Central memory CD8-positive, alpha-beta T cell (primary cell): ENCODE results near the gene PAQR6.
"Not testable (repeated sequence)": the region's sequence is repeated elsewhere in the genome, so short reads cannot be mapped to it uniquely, and the experiment has no call there.

Source experiments
- ATAC-seq: fragments of 150-1000 bp; cut with Tn5 transposase; replicated peaks from 2 replicates; pipeline ENCODE4 v1.10.0; 2022; ENCODE audit warnings: mild to moderate bottlenecking, moderate FRiP score, moderate number of reproducible peaks; ENCODE audit not compliant: poor library complexity, severe bottlenecking; ENCODE audit errors: extremely low read depth
- DNase-seq, 2 donors: peaks; one replicate each; pipeline ENCODE4 v3.0.0; 2021; ENCODE audit warnings: low spot score in 2 of 2
- H3K27ac Mint-ChIP-seq: one replicate; pipeline ENCODE4 v1.8.0; 2022; ENCODE audit warnings: low read depth, mild to moderate bottlenecking, moderate library complexity, mixed read lengths
- H3K27me3 Mint-ChIP-seq: one replicate; pipeline ENCODE4 v1.8.0; 2022; ENCODE audit warnings: mixed read lengths
- H3K36me3 Mint-ChIP-seq: one replicate; pipeline ENCODE4 v1.8.0; 2022; ENCODE audit warnings: mild to moderate bottlenecking, moderate library complexity, mixed read lengths; ENCODE audit not compliant: insufficient read depth
- H3K4me1 Mint-ChIP-seq: one replicate; pipeline ENCODE4 v1.8.0; 2022; ENCODE audit warnings: mixed read lengths
- H3K4me3 Mint-ChIP-seq: one replicate; pipeline ENCODE4 v1.8.0; 2022; ENCODE audit warnings: mild to moderate bottlenecking, moderate library complexity, mixed read lengths
- H3K9me3 Mint-ChIP-seq: one replicate; pipeline ENCODE4 v1.8.0; 2022; ENCODE audit warnings: mixed read lengths

Gene PAQR6

DNA sequence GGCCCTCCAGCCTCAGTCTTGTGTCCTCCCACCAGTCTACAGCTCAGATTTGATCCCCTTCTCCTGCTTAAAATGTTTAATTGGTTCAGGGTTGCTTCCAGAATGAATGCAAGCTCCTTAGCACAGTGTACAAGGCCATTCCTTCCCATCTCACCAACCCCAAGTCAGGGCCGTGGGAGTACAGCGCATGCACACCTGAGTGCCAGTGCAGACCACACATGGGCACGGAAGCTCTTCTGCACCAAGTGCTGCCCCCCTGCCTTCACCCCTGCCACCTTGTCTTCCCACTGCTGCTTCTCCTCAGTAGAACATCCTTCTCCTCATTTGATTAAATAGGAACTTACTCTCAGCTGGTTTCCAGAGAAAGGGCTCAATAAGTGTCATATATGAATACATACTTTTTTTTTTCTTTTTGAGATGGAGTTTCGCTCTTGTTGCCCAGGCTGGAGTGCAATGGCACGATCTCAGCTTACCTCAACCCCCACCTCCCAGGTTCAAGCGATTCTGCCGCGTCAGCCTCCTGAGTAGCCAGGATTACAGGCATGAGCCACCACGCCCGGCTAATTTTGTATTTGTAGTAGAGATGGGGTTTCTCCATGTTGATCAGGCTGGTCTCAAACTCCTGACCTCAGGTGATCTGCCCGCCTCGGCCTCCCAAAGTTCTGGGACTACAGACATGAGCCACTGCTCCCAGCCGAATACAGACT lies 25.7 kb downstream of the PAQR6 start:
- DNase-seq (no peak), ATAC-seq (no peak)
- Mint-ChIP-seq H3K27ac (peak overlapping the region; percentile 4), H3K27me3 (no peaks in the 10 kb centered on the region), H3K4me3 (no peak overlapping the region), H3K36me3 (peaks cover 20% of the 10 kb centered on the region), H3K9me3 (no peaks in the 10 kb centered on the region), H3K4me1 (peaks cover 32% of the 10 kb centered on the region)

DNA sequence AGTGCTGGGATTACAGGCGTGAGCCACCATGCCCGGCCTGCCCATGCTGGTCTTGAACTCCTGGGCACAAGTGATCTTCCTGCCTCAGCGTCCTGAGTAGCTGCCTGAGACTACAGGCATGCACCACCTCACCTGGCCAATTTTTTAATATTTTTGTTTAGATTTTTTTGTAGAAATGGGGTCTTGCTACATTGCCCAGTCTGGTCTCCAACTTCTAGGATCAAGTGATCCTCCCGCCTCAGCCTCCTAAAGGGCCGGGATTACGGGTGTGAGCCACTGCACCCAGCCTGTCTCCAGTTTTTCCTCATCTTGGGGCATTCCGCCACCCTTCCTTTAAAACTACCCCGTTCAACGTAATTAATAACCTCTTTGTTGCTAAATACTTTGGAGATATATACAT lies 27.6 kb downstream of the PAQR6 start:
- Mint-ChIP-seq H3K4me3 (no peak overlapping the region), H3K9me3 (no peaks in the 10 kb centered on the region)

DNA sequence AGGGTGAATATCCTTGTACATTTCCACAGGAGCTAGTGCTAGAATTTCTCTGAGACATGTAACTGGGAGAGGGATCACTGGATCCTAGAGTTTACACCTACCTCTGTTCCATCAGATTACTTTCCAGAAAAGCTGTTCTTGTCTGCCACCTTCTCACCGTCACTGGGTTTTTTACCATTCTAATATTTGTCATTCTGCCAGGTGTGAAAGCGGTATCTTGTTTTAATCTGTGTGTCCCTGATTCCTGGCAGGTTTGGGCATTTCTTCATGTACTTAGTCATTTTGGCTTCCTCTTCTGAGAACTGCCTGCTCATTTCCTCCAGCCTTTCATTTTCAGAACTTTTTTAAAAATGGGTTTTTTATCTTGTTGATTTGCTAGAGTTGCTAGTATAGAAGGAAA lies 30.0 kb downstream of the PAQR6 start:
- ATAC-seq (no peak), DNase-seq (no peak)
- Mint-ChIP-seq H3K27me3 (no peaks in the 10 kb centered on the region), H3K36me3 (peaks cover 17% of the 10 kb centered on the region), H3K9me3 (no peaks in the 10 kb centered on the region), H3K27ac (peak overlapping the region; percentile 85), H3K4me1 (peaks cover 28% of the 10 kb centered on the region), H3K4me3 (peak overlapping the region; percentile 43)

More for the DNA sequence above, 27.6 kb downstream of the PAQR6 start:
- Mint-ChIP-seq H3K27ac (peak overlapping the region; percentile 50), H3K4me1 (peaks cover 28% of the 10 kb centered on the region), H3K27me3 (no peaks in the 10 kb centered on the region), H3K36me3 (peaks cover 17% of the 10 kb centered on the region)
- DNase-seq (no peak), ATAC-seq (no peak)

DNA sequence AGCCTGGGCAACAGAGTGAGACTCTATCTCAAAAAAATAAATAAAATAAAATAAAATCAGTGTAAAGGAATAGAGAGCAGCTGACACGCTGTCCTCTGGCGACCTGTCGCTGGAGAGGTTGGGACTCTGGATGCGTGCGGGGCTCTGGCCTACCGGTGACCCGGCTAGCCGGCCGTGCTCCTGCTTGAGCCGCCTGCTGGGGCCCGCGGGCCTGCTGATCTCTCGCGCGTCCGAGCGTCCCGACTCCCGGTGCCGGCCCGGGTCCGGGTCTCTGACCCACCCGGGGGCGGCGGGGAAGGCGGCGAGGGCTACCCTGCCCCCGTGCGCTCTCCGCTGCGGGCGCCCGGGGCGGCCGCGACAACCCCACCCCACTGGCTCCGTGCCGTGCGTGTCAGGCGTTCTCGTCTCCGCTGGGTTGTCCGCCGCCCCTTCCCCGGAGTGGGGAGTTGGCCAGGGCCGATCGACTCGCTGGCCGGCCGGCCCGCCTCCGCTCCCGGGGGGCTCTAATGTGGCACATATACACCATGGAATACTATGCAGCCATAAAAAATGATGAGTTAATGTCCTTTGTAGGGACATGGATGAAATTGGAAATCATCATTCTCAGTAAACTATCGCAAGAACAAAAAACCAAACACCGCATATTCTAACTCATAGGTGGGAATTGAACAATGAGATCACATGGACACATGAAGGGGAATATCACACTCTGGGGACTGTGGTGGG lies 31.3 kb downstream of the PAQR6 start:
- not testable (repeated sequence) for H3K4me3 Mint-ChIP-seq, H3K27ac Mint-ChIP-seq
- peaks cover 40% of the 10 kb centered on the region for H3K4me1 Mint-ChIP-seq

DNA sequence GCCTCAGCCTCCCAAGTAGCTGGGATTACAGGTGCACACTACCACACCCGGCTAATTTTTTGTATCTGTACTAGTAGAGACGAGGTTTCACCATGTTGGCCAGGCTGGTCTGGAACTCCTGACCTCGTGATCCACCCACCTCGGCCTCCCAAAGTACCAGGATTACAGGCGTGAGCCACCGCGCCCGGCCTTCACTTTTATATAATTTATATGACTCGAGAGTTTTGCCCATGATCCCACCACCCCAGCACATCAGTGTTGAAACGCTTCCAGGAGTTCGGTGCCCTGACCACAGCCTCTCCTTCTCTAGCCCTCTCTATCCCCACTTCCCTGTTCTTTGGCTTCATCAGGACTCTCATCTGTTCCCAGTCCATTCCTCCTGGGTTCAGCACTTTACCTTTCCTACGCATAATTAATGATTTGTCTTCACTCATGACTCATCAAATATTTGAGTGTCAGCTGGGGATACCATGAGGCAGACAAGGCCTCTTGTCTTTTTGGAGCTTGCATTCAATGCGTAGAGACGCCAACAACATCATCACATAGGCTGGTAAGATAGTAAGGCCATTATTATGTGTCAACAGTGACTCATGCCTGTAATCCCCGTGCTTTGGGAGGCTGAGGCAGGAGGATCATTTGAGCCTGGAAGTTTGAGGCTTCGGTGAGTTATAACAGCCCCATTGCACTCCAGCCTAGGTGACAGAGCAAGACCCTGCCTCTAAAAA lies 33.7 kb downstream of the PAQR6 start:
- H3K27me3 Mint-ChIP-seq = no peaks in the 10 kb centered on the region
- H3K36me3 Mint-ChIP-seq = peaks cover 13% of the 10 kb centered on the region
- ATAC-seq (no peak), DNase-seq (no peak)
- H3K4me3 Mint-ChIP-seq = peak overlapping the region; percentile 96
- no peaks in the 10 kb centered on the region for H3K9me3 Mint-ChIP-seq
- H3K4me1 Mint-ChIP-seq = peaks cover 30% of the 10 kb centered on the region
- peak overlapping the region; percentile 99 for H3K27ac Mint-ChIP-seq

More for the DNA sequence above, 31.3 kb downstream of the PAQR6 start:
- not testable (repeated sequence) for H3K9me3 Mint-ChIP-seq, ATAC-seq, H3K27me3 Mint-ChIP-seq, DNase-seq
- H3K36me3 Mint-ChIP-seq = peaks cover 16% of the 10 kb centered on the region

DNA sequence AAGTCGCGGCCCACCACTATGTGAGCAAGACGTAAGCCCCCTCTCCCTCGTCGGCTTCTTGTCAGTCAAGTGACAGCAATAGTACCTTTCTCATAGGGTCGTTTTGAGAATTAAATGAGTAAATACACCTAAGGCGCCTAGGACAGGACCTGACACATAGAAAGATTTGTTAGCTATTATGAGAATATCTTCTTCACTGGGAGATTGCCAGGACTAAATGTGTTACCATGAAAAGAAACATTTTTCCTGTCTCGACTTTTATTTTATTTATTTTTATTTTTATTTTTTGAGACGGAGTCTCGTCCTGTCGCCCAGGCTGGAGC lies 34.3 kb downstream of the PAQR6 start:
- Mint-ChIP-seq H3K9me3 (no peaks in the 10 kb centered on the region), H3K27me3 (no peaks in the 10 kb centered on the region), H3K4me1 (peaks cover 28% of the 10 kb centered on the region), H3K27ac (peak overlapping the region; percentile 99), H3K4me3 (peak overlapping the region; percentile 96), H3K36me3 (peaks cover 16% of the 10 kb centered on the region)
- ATAC-seq (no peak), DNase-seq (no peak)

DNA sequence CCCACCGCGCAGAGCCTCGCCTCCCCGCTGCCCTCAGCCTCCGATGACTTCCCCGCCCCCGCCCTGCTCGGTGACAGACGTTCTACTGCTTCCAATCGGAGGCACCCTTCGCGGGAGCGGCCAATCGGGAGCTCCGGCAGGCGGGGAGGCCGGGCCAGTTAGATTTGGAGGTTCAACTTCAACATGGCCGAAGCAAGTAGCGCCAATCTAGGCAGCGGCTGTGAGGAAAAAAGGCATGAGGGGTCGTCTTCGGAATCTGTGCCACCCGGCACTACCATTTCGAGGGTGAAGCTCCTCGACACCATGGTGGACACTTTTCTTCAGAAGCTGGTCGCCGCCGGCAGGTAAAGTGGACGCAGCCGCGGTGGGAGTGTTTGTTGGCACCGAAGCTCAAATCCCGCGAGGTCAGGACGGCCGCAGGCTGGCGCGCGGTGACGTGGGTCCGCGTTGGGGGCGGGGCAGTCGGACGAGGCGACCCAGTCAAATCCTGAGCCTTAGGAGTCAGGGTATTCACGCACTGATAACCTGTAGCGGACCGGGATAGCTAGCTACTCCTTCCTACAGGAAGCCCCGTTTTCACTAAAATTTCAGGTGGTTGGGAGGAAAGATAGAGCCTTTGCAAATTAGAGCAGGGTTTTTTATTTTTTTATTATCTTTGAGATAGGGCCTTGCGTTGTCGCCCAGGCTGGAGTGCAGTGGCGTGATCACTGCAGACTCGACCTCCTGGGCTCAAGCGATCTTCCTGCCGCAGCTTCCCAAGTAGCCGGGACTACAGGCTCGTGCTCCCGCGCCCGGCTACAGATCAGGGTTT lies 34.8 kb downstream of the PAQR6 start, which contains the start of gene PMF1:
Gene PMF1 (plus strand): TSS at position 175 of the 811 bp plus-strand sequence. CDS start 9 bp downstream, at position 184.
- peak; percentile 84 to 92 for DNase-seq
- Mint-ChIP-seq H3K4me1 (peaks cover 25% of the 10 kb centered on the region), H3K27ac (peak within 1 kb of the TSS; percentile 99), H3K9me3 (no peaks in the 10 kb centered on the region), H3K27me3 (no peaks in the 10 kb centered on the region), H3K36me3 (peaks cover 19% of the 10 kb centered on the region), H3K4me3 (peak within 1 kb of the TSS; percentile 96)
- ATAC-seq = peak; percentile 97

DNA sequence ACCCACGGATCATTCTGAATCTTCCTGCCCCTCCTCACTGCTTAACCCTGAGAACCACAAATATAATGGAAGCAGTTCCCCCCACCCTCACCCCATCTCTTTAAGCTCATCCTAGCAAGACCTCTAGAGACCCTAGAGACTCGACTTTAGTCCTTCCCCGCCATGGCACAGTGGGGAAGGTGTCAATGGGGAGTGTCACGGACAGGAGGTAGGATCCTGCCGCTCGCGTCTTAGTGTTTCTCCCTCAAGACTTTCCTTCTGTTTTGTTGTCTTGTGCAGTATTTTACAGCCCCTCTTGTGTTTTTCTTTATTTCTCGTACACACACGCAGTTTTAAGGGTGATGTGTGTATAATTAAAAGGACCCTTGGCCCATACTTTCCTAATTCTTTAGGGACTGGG lies 35.7 kb downstream of the PAQR6 start:
- H3K27me3 Mint-ChIP-seq = no peaks in the 10 kb centered on the region
- ATAC-seq = no peak
- H3K9me3 Mint-ChIP-seq = no peaks in the 10 kb centered on the region

DNA sequence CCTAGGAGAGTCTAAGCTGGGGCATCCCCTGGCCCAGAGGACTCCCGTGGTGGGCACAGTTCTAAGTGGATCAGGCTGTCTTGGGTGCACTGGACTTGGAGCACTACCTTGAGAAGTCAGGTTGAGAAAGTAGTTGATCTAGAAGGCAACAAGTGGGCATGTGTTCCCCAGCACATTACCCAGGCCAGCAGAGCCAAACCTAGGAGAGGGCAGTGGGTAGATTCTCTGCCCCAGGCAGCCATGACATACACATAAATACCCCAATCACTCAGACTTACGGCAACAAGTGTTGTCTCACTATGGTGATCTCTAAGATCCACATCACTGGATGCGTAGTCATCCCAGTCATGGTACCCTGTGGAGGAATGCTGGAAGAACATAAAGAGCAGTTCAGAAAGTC lies 36.6 kb downstream of the PAQR6 start:
- DNase-seq = no peak
- no peak overlapping the region for H3K4me3 Mint-ChIP-seq
- peaks cover 28% of the 10 kb centered on the region for H3K36me3 Mint-ChIP-seq
- H3K27ac Mint-ChIP-seq = no peak overlapping the region
- no peak for ATAC-seq
- no peaks in the 10 kb centered on the region for H3K27me3 Mint-ChIP-seq
- H3K9me3 Mint-ChIP-seq = no peaks in the 10 kb centered on the region
- peaks cover 20% of the 10 kb centered on the region for H3K4me1 Mint-ChIP-seq

More for the DNA sequence above, 35.7 kb downstream of the PAQR6 start:
- Mint-ChIP-seq H3K4me1 (peaks cover 20% of the 10 kb centered on the region), H3K4me3 (peak overlapping the region; percentile 96), H3K27ac (peak overlapping the region; percentile 99), H3K36me3 (peaks cover 25% of the 10 kb centered on the region)
- no peak for DNase-seq

DNA sequence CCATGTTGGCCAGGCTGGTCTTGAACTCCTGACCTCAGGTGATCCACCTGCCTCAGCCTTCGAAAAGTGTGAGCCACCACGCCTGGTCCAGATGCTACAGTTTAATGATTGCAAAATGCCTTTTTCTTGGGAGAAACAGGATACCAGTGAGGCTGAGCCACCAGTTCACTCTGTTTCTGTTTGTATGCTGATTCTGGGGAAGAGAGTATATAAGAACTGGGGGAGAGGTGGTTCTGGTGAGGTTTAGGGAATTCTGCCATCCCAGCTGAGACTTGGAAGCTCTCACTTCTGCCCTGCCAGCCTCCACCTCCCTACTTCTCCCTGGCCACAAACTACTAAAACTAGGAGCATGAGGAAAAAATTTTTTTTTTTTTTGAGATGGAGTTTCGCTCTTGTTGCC lies 43.2 kb downstream of the PAQR6 start:
- ATAC-seq (no peak), DNase-seq (no peak)
- Mint-ChIP-seq H3K9me3 (no peaks in the 10 kb centered on the region), H3K4me3 (no peak overlapping the region), H3K4me1 (peaks cover 10% of the 10 kb centered on the region), H3K27ac (no peak overlapping the region), H3K27me3 (no peaks in the 10 kb centered on the region), H3K36me3 (peaks cover 36% of the 10 kb centered on the region)

DNA sequence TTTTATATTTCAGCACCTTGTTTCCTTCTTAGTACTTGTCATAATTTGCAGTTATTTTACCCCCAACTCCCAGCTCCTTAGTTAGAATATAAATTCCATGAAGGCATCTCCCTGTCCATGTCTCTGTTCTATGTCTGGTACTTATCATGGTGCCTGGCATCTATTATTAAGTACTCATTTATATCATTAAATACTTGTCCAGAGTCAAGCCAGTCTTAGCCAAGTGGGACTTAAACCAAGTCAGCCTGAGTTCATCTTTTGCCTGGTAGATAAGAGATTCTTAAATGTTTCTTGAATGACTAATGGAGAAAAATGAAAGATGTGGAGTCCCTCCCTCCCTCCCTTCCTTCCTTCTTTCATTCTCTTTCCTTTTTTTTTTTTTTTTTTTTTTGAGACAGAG lies 44.5 kb downstream of the PAQR6 start:
- Mint-ChIP-seq H3K4me1 (peaks cover 23% of the 10 kb centered on the region), H3K27ac (no peak overlapping the region), H3K9me3 (no peaks in the 10 kb centered on the region), H3K36me3 (peaks cover 32% of the 10 kb centered on the region), H3K4me3 (no peak overlapping the region), H3K27me3 (no peaks in the 10 kb centered on the region)
- ATAC-seq (no peak), DNase-seq (no peak)

DNA sequence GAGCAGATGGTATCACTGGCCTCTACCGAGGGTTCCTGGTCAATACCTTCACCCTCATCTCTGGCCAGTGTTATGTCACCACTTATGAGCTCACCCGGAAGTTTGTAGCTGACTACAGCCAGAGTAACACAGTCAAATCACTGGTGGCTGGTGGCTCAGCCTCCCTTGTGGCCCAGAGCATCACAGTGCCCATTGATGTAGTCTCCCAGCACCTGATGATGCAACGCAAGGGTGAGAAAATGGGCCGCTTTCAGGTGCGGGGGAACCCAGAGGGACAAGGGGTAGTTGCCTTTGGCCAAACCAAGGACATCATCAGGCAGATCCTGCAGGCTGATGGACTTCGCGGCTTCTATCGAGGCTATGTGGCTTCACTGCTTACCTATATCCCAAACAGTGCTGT lies 47.8 kb downstream of the PAQR6 start:
- Mint-ChIP-seq H3K27me3 (no peaks in the 10 kb centered on the region), H3K27ac (no peak overlapping the region), H3K4me1 (peaks cover 44% of the 10 kb centered on the region), H3K4me3 (no peak overlapping the region), H3K9me3 (no peaks in the 10 kb centered on the region), H3K36me3 (peaks cover 19% of the 10 kb centered on the region)
- no peak for DNase-seq
- ATAC-seq = no peak
